ENCODE data around the gene CBX5.
A peak's percentile ranks its signal among the peaks of the same experiment; 100 is the strongest.

CBX5 gene

DNA sequence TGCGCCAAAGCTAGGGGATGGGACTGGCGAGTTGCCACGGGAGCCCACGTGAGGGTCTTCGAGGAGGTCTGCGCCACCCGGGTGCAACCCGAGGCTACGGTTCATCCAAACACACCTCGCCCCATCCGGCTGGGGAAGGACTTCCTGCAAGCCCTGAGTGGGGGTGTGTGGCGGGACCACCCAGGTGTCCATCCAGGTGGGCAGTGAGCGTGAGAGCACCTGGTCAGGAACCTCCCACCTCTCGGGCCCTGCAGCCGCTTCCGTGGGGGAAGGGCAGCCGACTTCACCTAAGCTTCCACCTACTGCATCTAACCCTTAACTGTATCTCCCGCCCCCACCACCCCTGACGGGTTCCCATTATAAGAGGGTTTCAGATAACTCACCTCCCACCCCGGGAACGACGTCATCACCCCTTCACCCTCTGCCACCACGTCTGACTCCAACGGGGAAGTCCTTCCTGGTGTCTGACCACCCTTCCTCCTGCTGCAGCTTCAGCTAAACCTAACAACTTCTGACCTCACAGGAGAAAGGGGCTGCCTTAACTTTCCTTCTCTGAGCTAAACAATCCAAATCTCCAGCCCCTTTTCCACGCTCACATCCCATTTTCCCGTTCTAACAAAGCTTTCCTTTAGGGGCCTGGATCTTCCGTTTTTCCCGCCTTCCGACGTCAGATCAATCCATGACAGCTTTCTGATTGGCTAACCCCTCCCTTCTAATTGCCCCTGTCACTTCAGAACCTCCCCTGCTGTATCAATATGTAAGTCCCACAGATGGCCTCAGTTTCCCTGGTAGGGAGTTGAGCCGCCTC lies 63.7 kb downstream of the CBX5 start:
- TF ChIP-seq, protein P1, sequence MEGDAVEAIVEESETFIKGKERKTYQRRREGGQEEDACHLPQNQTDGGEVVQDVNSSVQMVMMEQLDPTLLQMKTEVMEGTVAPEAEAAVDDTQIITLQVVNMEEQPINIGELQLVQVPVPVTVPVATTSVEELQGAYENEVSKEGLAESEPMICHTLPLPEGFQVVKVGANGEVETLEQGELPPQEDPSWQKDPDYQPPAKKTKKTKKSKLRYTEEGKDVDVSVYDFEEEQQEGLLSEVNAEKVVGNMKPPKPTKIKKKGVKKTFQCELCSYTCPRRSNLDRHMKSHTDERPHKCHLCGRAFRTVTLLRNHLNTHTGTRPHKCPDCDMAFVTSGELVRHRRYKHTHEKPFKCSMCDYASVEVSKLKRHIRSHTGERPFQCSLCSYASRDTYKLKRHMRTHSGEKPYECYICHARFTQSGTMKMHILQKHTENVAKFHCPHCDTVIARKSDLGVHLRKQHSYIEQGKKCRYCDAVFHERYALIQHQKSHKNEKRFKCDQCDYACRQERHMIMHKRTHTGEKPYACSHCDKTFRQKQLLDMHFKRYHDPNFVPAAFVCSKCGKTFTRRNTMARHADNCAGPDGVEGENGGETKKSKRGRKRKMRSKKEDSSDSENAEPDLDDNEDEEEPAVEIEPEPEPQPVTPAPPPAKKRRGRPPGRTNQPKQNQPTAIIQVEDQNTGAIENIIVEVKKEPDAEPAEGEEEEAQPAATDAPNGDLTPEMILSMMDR (IDR thresholded peaks at IDR 0.05; ENCODE audit: extremely low read depth, missing control alignments): no peak
- DNase-seq (ENCODE audit: low spot score): peak; percentile 23

DNA sequence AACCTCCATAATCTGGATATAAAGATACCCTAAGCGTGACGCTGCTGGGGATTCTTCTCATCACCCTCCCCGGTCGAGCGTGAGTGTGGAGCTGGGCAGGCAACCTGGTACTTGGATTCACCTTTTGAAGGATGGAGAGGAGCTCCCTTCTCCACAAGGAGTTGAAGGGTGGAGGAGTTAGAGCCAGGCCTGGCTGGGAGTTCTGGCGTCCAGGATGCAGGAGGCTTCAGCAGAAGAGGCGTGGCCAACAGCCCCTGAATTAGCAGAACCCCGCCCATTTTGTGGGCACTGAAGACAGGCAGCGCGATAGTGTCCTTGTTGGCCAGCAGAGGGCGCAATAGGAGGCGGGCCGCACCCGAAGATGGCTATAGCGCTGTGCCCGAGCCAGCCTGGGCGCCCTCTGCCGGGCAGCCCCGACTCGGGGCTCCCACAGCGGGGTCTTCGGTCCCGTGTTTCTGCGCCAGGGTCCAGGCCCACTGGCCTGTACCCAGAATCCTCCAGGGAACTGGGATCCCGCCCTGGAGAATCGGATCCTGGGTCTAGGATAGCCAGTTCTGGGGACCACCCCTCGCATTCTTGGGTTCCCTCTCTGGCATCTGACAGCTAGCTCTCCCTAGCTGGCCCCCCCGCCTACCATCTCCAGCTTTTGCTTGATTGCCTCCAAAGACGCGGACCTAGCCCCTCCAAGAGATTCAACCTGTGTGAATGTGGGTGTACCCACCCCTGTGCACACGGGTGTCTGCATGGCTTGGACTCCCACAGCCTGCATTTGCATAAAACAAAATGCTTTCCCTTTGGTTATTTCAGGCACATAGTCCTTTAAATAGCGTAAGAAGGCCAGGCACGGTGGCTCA lies 65.1 kb downstream of the CBX5 start:
- TF ChIP-seq, protein P1 (IDR thresholded peaks at IDR 0.05; ENCODE audit: extremely low read depth, missing control alignments): peak; percentile 97
- DNase-seq (ENCODE audit: low spot score): peak; percentile 91

DNA sequence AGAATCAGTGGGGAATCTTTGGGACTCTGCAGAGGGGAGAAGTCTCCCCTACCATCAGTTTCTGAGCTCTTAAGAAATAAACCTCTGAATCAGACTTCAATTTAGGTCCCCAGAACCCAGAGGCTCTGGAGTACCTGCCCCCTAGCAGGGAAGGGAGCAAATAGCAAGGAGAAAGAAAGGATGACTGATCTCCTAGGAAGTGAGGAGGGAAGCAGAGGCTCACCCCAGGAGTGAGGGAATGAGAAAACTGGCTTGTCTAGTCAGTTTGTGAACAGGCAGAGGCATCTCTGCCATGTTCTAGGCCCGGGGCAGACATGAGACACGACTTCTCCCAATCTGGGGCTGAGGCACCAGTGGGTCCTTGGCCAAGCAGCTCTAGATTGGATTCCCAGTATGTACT lies 66.8 kb downstream of the CBX5 start:
- DNase-seq (ENCODE audit: low spot score): no peak
- TF ChIP-seq, protein P1 (IDR thresholded peaks at IDR 0.05; ENCODE audit: extremely low read depth, missing control alignments): no peak

GRCh38 chr12:54211920-54212319 lies 68.0 kb downstream of the CBX5 start:
- DNase-seq (ENCODE audit: low spot score): no peak
- TF ChIP-seq, protein P1 (IDR thresholded peaks at IDR 0.05; ENCODE audit: extremely low read depth, missing control alignments): no peak

GRCh38 chr12:54210400-54210790 lies 69.5 kb downstream of the CBX5 start:
- no peak for DNase-seq (ENCODE audit: low spot score)
- TF ChIP-seq, protein P1 (IDR thresholded peaks at IDR 0.05; ENCODE audit: extremely low read depth, missing control alignments): no peak

- no peak for DNase-seq (ENCODE audit: low spot score)
- TF ChIP-seq, protein P1 (IDR thresholded peaks at IDR 0.05; ENCODE audit: extremely low read depth, missing control alignments): no peak
Observed at GRCh38 chr12:54208591-54208990, 71.3 kb downstream of the CBX5 start.

Measured in GM20000 (cell line).